Psoas muscle (tissue), 8 donors: ENCODE results near the gene ECHDC3. TPM values are rescaled to one million over a fixed set of nuclear protein-coding genes. Genes with fewer than 3 reads are reported as not detected.
"Not testable (repeated sequence)": the region's sequence is repeated elsewhere in the genome, so short reads cannot be mapped to it uniquely, and the experiment has no call there.

Source experiments
- ATAC-seq, 4 donors: fragments of 200-7000 bp; cut with Tn5 transposase; one replicate each; pipeline ENCODE4 v1.9.1; 2020; ENCODE audit warnings: moderate library complexity in 3 of 4, mild to moderate bottlenecking in 2 of 4
- DNase-seq, 2 donors: peaks; one replicate each; pipeline ENCODE4 v3.0.0-alpha.2; 2020
- H3K27ac ChIP-seq: fragments of 200-600 bp; one replicate; pipeline ENCODE4 v1.8.0; 2022
- H3K27me3 ChIP-seq, 3 donors: fragments of 200-600 bp in 1 of 3; one replicate each; pipeline versions ENCODE4 v1.6.1 to v1.8.0; 2013 to 2022; ENCODE audit warnings: low read length in 2 of 3, mild to moderate bottlenecking in 2 of 3, moderate library complexity in 1 of 3; ENCODE audit not compliant: insufficient read depth in 3 of 3
- H3K36me3 ChIP-seq, 2 donors: fragments of 200-600 bp in 1 of 2; one replicate each; pipeline versions ENCODE4 v1.6.1 to v1.8.0; 2013 to 2022; ENCODE audit warnings: low read depth in 1 of 2, mild to moderate bottlenecking in 1 of 2, moderate library complexity in 1 of 2; ENCODE audit not compliant: insufficient read depth in 1 of 2
- H3K4me1 ChIP-seq: fragments of 200-600 bp; one replicate; pipeline ENCODE4 v1.8.0; 2022
- H3K4me3 ChIP-seq: fragments of 200-600 bp; one replicate; pipeline ENCODE4 v1.8.0; 2022; ENCODE audit warnings: mild to moderate bottlenecking
- H3K9me3 ChIP-seq: fragments of 200-600 bp; one replicate; pipeline ENCODE4 v1.8.0; 2022
- WGBS, 3 donors: extraction: QIAGEN DNeasy Blood & Tissue Kit; methylation state at CpG; one replicate each; pipeline versions ENCODE4 v1.1.6 to v1.1.7; 2013; 5-methylcytosine and 5-hydroxymethylcytosine counted together
- intact Hi-C, 2 donors: fragments of 100-400 bp; cut with DNase I; formaldehyde crosslinking; loops; one replicate each; pipeline versions ENCODE4 v1.11.0 to v1.14.2; 2022
- polyA plus RNA-seq, 3 donors: library from polyadenylated mRNA; stranded (reverse); fragments of 200-250 nt; gene quantifications; one replicate each; pipeline ENCODE4 v1.2.3, GENCODE V29; 2013
- total RNA-seq, 4 donors: library from RNA; stranded (reverse); fragmentation: NEBNext Ultra II Directional in 2 of 4; extraction: Animal tissue kit (Norgen Biotek cat#: 25700) in 2 of 4; gene quantifications; one replicate each; pipeline versions ENCODE4 v1.2.1 to v1.2.4, GENCODE V29; 2021 to 2023
- TF ChIP-seq, protein P1 (sequence below): fragments of 200-600 bp; IDR thresholded peaks from one replicate; pipeline ENCODE4 v1.8.0; 2022; ENCODE audit warnings: antibody characterized with exemption
- donor health status: healthy with polysubstance abuse.
- donor health status: DM: no; HTN: no; CAD: no; lungs with moderate emphysema.
- donor health status: Bipolar disorder and iron deficiency.
- donor health status: healthy.
- donor health status: DM: yes; HTN: yes; CAD: no.
- donor health status: DM: no; HTN: no; CAD: no.
- donor health status: DM: no; HTN: no; CAD: no.
- donor health status: DM: yes; HTN: yes; CAD: no.

ECHDC3 gene
- total and polyA plus RNA-seq, 7 donors = 39.9 to 146 (median 66.9) TPM

DNA sequence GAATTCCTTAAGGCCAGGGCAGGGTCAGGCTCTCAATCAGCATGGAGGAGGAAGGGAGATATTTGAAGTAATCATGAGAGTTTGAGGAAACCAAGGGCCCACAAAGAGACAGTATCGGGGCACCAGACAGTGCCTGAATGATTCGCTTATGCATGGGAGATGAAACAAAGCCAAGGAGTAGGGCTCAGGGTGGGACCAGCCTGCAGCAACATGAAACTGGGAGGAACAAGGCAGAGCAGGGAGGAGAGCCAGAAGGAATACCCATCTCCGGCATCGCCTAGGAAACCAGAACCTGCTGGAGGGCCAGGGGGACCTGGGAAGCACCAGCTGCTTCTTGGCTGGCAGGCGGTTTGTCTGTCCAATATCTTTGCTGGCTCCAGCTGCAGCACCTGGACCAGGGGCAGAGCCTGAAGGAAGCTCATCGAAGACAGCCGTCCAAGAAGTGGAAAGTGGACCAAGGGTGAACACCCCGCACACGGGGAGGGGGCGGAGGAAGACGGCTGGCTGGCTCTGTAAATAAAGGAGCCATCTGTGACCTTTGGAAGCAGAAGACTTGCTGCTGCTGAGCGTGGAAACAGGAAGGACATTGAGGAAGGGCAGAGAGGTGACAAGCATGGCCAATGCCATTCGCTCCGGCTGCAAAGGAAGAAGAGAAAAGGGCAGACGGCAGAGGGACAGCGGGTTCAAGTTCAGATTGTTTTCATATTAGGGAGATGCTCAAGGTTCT lies 34.4 kb upstream of the ECHDC3 start:
- H3K27ac ChIP-seq = no peak overlapping the region
- H3K9me3 ChIP-seq = no peaks in the 10 kb centered on the region
- no peaks in the 10 kb centered on the region for H3K36me3 ChIP-seq
- ATAC-seq (no peak), DNase-seq (no peak)
- no peak overlapping the region for H3K4me3 ChIP-seq
- intact Hi-C loops = no loop called here
- H3K4me1 ChIP-seq = no peaks in the 10 kb centered on the region
- WGBS, 3 donors = 36 to 49% (median 42%) methylated on average over 16 of the region's 16 CpGs
- H3K27me3 ChIP-seq = no peaks in the 10 kb centered on the region
- TF ChIP-seq, protein P1, sequence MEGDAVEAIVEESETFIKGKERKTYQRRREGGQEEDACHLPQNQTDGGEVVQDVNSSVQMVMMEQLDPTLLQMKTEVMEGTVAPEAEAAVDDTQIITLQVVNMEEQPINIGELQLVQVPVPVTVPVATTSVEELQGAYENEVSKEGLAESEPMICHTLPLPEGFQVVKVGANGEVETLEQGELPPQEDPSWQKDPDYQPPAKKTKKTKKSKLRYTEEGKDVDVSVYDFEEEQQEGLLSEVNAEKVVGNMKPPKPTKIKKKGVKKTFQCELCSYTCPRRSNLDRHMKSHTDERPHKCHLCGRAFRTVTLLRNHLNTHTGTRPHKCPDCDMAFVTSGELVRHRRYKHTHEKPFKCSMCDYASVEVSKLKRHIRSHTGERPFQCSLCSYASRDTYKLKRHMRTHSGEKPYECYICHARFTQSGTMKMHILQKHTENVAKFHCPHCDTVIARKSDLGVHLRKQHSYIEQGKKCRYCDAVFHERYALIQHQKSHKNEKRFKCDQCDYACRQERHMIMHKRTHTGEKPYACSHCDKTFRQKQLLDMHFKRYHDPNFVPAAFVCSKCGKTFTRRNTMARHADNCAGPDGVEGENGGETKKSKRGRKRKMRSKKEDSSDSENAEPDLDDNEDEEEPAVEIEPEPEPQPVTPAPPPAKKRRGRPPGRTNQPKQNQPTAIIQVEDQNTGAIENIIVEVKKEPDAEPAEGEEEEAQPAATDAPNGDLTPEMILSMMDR = no peak

- WGBS, 3 donors = 82 to 89% (median 86%) methylated on average over 6 of the region's 6 CpGs
- DNase-seq, H3K27me3 ChIP-seq, H3K4me3 ChIP-seq, H3K36me3 ChIP-seq, H3K27ac ChIP-seq, ATAC-seq, H3K9me3 ChIP-seq, intact Hi-C loops, H3K4me1 ChIP-seq: not testable (repeated sequence)
Observed at GRCh38 chr10:11708801-11709200, 33.4 kb upstream of the ECHDC3 start.

DNA sequence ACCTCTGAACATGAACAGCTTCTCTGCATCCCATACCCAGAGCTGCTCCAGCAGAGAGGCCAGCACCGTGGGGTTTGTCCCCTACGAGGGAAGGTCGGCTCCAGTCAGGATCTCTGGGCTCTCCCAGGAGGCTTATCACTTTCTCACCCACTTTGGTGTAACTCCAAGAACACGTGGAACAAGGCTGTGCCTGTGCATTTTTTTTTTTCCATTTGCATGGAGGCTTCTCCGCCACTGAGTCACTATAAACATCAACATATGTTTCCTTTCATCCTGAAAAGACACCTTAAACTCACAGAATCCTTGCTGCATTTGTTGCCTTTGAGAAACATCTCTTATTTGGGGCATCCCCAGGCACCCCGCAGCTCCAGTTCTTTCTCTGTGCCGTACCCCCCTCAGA lies 29.4 kb upstream of the ECHDC3 start:
- no peak for ATAC-seq
- H3K4me1 ChIP-seq = no peaks in the 10 kb centered on the region
- no peak overlapping the region for H3K27ac ChIP-seq
- H3K4me3 ChIP-seq = no peak overlapping the region
- WGBS, 3 donors = 57 to 74% (median 66%) methylated on average over 7 of the region's 7 CpGs
- TF ChIP-seq, protein P1 = no peak
- no peak for DNase-seq
- intact Hi-C loops = no loop called here
- peaks cover 0 to 13% (median 4%) of the 10 kb centered on the region in 3 donors for H3K27me3 ChIP-seq
- H3K36me3 ChIP-seq = no peaks in the 10 kb centered on the region
- H3K9me3 ChIP-seq = no peaks in the 10 kb centered on the region

GRCh38 chr10:11713186-11713743 lies 28.9 kb upstream of the ECHDC3 start:
- DNase-seq (no peak), ATAC-seq (no peak)
- H3K27me3 ChIP-seq = peaks cover 0 to 13% (median 4%) of the 10 kb centered on the region in 3 donors
- WGBS, 3 donors = 58 to 64% (median 59%) methylated on average over 15 of the region's 15 CpGs
- H3K4me3 ChIP-seq = no peak overlapping the region
- H3K27ac ChIP-seq = no peak overlapping the region
- intact Hi-C loops = no loop called here
- H3K4me1 ChIP-seq = no peaks in the 10 kb centered on the region
- no peaks in the 10 kb centered on the region for H3K36me3 ChIP-seq
- H3K9me3 ChIP-seq = no peaks in the 10 kb centered on the region
- TF ChIP-seq, protein P1 = no peak

DNA sequence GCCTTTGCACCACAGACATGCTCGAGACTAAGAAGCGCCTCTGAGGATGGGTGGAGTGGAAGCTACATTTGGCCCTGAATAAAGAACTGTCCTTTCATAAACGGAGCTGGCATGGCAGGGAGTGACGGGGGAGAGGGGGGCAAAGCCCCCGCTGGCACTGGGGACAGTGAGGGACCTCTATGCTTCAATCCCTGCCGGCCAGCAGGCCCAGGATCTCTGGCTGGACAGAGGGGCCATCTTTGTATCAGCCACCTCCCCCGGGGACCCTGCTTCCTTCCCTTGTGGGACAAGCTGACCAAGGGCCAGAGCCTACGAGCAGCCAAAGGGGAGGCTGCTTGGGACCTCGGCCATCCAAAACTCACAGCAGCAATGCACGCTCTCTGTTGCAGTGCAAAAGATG lies 28.2 kb upstream of the ECHDC3 start:
- Histone ChIP-seq H3K36me3 (no peaks in the 10 kb centered on the region), H3K27ac (no peak overlapping the region), H3K4me3 (no peak overlapping the region), H3K9me3 (no peaks in the 10 kb centered on the region), H3K4me1 (no peaks in the 10 kb centered on the region), H3K27me3 (peaks cover 0 to 13% (median 4%) of the 10 kb centered on the region in 3 donors)
- ATAC-seq (no peak), DNase-seq (no peak)
- intact Hi-C loops = no loop called here
- 46 to 54% (median 49%) methylated on average over 10 of the region's 10 CpGs for WGBS, 3 donors
- TF ChIP-seq, protein P1 = no peak
